H54 (cell line): ENCODE results near the gene FICD.
"Not testable (repeated sequence)": the region's sequence is repeated elsewhere in the genome, so short reads cannot be mapped to it uniquely, and the experiment has no call there.

ENCODE experiments used
- DNase-seq: peaks from one replicate; pipeline ENCODE4 v3.0.0; 2011; ENCODE audit warnings: low spot score, mixed read lengths; ENCODE audit not compliant: insufficient read length
- FAIRE-seq: peaks from 3 replicates; lab custom pipeline; 2011; peaks lifted over from hg19 to GRCh38; lab: Jason Lieb, UNC
- POLR2A ChIP-seq: IDR thresholded peaks from 2 replicates; pipeline ENCODE4 v1.6.1; 2011; ENCODE audit warnings: low read depth, mild to moderate bottlenecking, low read length

FICD gene

DNA sequence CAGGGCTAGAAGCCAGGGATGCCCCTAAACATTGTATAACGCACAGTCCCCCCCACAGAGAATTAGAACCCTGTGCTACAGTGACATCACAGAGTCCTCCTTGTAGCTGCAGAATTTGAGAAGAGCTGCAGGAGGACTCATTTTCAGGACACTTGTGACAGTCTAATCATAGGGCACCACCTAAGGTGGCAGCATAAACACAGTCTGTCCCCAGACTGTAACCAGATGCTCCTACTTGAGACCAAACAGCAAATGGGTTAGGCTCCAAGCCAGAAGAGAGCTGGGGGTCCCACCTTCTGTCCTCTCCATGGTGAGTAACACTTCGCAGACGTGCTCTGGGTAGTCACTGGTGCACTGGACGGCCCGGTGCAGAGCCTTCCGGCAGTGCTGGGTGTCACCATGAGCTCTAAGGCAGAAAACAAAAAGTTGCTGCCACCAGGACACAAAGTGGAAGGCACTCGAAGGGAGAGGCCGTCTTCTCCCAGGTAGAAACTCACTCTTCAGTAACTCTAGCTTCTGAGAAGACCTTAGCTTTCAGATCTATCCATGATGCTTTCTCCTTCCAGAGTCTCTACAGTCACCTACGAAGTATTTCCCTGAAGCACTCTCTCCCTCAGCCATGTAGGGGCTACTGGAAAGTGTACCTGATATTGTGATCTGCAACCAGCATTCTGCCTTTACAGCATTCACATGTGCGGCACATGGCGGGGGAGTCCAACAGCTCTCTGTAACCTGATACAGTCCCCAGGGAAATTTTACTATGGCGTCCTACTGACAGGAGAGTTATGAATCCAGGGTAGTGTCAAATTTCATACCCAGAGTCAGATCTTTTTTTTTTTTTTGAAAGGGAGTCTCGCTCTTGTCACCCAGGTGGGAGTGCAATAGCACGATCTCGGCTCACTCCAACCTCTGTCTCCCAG, 17.1 kb downstream of the FICD start:
- DNase-seq (no peak), FAIRE-seq (no peak)
- TF ChIP-seq POLR2A: no peak

DNA sequence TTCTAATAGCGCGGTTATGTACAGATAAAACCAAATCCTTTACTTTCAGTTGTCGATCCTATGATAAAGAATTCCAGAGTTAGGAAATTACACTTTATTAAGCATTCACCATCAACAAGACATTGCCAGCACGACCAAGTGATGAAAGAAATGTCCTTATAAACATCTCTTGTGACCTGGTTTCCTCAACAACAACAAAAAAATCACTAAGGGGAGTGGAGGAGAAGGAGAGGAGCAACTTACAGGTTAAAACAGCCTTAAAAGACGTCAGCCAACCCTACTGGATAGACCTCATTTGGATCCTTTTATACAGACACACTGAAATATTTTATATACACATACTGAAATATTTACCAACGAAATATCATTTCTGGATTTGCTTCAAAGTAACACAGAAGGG, 23.1 kb downstream of the FICD start:
- no peak for FAIRE-seq

DNA sequence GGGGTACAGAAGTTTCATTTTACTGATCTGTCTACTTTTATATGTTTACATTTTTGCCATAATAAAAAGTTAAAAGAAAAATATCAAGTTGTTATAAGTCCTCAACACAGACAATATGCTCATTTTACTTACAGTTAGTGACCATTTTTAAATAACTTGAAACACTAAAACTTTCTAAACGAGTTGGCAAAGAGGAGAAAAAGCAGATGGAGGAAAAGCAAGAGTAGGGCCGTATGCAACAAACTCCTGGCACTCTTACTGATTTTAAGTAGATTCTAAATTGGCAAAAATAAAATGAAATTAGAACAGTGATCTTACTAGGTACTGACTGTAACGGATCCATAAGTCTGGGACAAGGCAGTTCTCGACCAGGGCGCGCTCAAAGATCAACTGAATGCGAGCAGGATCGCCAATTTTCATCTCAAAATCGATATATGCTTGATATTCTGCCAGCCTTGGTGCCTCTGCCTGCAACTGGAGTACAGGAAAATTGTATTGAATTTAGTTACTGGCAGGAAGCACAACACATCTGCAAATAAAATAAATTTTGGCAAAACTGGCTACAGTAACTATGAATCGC, 23.6 kb downstream of the FICD start:
- DNase-seq (no peak), FAIRE-seq (no peak)
- TF ChIP-seq POLR2A: no peak

More for the DNA sequence above, 23.1 kb downstream of the FICD start:
- DNase-seq: no peak
- no peak for TF ChIP-seq POLR2A

DNA sequence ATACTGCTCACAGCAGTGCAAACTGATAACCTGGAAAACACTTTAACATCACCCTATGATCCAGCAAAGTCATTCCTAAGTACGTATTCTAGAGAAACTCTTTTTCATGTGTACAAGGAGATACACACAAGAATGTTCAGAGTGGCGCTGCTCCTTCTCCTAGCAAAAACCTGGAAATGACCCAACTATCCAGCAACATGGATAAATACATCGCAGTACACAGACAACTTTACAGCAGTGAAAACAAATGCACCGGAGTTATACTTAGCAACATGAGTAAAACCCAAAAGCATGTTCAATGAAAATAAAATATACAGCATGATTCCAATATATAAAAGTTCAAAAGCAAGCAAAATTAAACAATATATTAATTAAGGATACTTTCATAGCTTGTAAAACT, 27.2 kb downstream of the FICD start:
- no peak for TF ChIP-seq POLR2A
- DNase-seq: no peak
- no peak for FAIRE-seq

DNA sequence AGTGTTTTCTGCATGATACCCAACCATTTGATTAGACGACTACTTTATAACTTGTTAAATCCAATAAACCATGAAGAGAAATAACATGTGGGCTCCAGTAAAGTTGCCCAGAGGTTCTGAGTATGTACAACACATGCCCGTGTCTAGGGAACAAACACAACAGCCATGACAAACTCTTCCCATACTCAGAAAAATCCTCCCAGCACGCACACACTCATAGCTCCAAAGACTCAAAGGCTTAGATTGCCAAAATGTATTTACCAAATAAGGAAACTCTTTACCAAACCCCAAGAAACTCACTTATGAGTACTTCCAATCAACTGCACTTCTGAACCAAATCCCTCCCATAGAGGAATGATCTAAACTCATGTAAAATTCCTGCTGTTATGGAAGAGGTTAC, 28.6 kb downstream of the FICD start:
- FAIRE-seq (no peak), DNase-seq (no peak)
- TF ChIP-seq POLR2A: no peak

DNA sequence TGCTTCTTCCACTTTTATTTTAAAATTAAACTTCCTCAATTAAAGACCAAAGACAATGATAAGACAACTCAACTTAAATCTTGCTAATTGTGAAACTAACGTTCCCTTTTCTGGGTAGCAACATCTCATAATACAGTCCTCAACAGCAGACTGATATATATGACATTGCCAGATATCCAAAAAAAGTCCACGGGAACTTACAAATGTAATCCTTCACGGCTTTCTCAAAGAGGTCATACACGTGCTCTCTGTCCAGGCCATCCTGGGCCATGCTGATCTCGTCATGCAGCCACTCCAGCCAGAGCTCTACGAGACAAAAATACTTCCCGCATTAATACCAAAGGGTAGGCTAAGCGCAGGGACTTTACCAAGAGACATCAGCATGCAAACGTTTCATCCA, 32.6 kb downstream of the FICD start:
- no peak for TF ChIP-seq POLR2A
- FAIRE-seq: no peak

DNA sequence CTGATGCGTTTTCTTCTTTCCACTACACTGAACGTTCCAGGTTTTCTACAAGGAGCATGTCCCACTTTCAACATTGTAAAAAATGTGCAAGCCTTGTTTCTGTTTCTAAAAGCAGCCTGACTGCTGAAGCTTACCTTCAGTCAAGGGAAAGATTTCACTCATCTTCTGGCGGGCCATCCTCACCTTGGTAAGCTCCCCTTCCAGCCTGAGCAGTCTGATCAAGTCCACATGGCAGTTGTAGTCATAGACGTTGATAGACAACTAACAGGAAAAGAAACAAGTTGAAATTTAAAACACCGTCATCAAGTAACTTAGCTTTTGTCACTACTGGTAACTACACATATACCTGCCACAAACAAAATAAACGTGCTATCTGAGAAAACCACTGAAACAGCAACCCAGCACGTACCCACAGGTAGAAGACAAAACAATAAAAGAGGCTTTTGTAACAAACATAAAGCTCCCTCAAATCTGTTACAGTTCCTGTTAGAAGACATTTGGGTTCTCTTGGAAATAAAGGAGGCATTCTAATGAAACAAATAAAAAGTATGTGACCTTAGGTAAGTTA, 34.0 kb downstream of the FICD start:
- TF ChIP-seq POLR2A: no peak
- DNase-seq (no peak), FAIRE-seq (no peak)

More for the DNA sequence above, 32.6 kb downstream of the FICD start:
- DNase-seq: no peak

DNA sequence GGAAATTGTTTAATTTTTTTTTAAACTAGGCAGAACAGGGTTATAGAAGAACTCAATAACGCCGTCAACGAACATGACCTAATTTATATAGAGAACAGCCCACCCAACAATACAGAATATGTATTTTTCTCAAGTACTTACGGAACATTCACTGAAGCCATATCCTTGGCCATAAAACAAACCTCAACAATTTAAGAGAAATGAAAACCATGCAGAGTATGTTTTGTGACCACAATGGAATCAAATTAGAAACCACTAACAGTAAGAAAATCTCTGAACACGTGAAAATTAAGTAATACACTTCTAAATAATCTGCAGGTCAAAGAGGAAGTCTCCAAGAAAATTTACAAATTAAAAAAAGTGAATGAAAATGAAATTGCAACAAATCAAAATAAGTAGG, 36.5 kb downstream of the FICD start:
- no peak for FAIRE-seq
- no peak for DNase-seq
- TF ChIP-seq POLR2A: no peak

DNA sequence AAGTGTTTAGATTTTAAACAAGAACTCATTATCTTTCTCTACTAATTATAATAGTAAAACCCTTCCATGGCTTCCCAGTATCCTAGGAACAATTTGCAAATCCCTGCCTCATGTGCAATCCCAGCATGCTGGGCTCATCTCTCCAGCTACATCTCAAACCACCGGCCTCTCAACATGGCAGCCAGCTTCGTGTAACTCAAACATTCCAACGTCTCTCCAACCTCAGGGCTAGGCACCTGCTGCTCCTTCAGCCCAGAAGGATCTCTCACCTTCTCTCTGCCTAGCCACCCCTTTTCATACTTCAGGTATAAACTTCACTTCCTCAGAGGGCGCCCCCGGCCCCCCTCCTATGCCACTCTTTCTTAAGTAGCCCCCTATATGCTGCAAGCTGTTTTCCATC, 38.7 kb downstream of the FICD start:
- DNase-seq (no peak), FAIRE-seq (no peak)
- no peak for TF ChIP-seq POLR2A

DNA sequence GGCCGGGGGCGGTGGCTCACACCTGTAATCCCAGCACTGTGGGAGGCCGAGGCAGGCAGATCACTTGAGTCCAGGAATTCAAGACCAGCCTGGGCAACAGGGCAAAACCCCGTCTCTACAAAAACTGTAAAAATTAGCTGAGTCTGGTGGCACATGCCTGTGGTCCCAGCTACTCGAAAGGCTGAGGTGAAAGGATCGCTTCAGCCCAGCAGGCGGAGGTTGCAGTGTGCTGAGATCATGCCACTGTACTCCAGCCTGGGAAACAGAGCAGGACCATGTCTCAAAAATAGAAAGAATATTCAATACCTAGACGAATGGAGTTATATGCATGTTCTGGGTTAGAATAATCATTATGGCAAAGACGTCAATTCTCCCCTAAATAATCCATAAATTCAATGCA, 40.3 kb downstream of the FICD start:
- not testable (repeated sequence) for FAIRE-seq, DNase-seq

DNA sequence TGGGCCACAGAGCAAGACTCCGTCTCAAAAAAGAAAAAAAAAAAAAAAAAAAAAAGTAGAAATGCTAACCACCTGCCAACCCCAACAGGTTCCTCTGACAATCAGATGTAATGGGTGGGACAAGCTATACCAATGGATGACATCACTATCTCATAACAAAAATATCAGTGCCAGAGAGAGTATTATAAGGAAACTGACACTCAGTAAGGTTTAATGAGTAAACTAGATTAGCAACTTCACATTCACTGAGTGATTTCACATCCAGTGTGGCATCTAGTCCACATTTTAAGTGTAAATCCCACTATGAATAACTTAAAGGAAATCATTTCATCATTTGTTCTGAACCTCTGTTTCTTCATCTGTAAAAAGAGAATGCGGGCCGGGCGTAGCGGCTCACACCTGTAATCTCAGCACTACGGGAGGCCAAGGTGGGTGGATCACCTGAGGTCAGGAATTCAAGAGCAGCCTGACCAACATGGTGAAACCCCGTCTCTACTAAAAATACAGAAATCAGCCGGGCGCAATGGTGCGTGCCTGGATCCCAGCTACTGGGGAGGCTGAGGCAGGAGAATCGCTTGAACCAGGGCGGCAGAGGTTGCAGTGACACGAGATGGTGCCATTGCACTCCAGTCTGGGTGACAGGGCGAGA, 44.1 kb downstream of the FICD start:
- DNase-seq (no peak), FAIRE-seq (no peak)
- no peak for TF ChIP-seq POLR2A

DNA sequence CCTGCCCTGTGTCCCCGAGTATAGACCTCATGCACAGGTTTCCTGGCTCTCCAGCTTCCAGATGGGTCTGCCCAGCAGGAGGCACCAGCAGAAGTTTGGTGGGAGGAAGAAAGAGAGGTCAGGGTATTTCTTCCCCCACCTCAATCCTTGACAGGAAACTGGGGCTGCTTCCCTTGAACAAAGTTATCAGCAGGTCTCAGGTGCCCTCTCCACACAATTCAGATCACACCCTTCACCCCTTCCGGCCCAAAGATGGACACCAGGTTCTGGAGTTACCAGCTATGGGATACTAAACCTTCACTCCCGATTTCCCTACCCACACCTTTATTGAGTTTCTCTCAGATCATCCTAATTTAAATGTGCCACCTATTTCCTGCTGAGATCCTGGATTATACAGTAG, 44.7 kb downstream of the FICD start:
- TF ChIP-seq POLR2A: no peak
- FAIRE-seq: no peak
- no peak for DNase-seq

DNA sequence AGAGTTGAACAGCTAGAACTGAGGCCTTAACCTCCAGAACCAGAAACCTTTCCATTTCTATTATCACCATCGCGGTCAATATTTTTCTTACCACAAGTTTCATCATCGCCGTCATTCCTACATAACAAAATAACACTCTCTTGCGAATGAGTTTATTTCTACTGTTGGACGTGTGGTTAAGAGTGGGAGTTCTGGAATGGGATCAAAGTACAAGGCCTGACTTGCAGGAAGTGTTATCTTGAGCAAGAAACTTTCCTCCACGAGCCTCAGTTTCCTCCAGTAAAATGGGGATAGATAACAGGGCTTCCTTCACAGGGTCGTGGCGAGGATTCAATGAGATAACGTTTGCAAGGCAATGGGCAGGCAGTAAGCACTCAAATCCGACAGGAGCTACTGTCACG, 45.2 kb downstream of the FICD start:
- FAIRE-seq (no peak), DNase-seq (no peak)
- no peak for TF ChIP-seq POLR2A
